Thoracic aorta (tissue), 2 donors: ENCODE data around the gene KLK1. TPM values are rescaled to one million over a fixed set of nuclear protein-coding genes. Genes with fewer than 3 reads are reported as not detected.
"Not testable (repeated sequence)": the region's sequence is repeated elsewhere in the genome, so short reads cannot be mapped to it uniquely, and the experiment has no call there.

Experiments used
- ATAC-seq: fragments of 150-250 bp; one replicate; pipeline ENCODE4 v1.8.0; 2017; ENCODE audit warnings: low read depth; ENCODE audit not compliant: insufficient number of reproducible peaks, low FRiP score
- DNase-seq: peaks from one replicate; pipeline ENCODE4 v3.0.0-alpha.2; 2020; ENCODE audit warnings: low spot score
- H3K27ac ChIP-seq, 2 donors: fragments of 200-600 bp; sonication (generic); 1 replicate in 1 of 2; 2 replicates in 1 of 2; pipeline ENCODE4 v1.5.1; 2016; ENCODE audit warnings: mild to moderate bottlenecking in 2 of 2, moderate library complexity in 2 of 2
- H3K27me3 ChIP-seq: fragments of 200-600 bp; sonication (generic); replicated peaks from 2 replicates; pipeline ENCODE4 v1.6.0; 2016; ENCODE audit warnings: mild to moderate bottlenecking; ENCODE audit not compliant: insufficient read depth
- H3K36me3 ChIP-seq: fragments of 200-600 bp; sonication (generic); one replicate; pipeline ENCODE4 v1.5.1; 2016
- H3K4me1 ChIP-seq, 2 donors: fragments of 200-600 bp; sonication (generic); 1 replicate in 1 of 2; 2 replicates in 1 of 2; pipeline versions ENCODE4 v1.5.1 to v1.6.0; 2016; ENCODE audit warnings: low read depth in 2 of 2, mild to moderate bottlenecking in 1 of 2; ENCODE audit not compliant: control insufficient read depth in 1 of 2
- H3K4me3 ChIP-seq: fragments of 200-600 bp; sonication (generic); 2 replicates; pipeline ENCODE4 v1.5.1; 2016; ENCODE audit warnings: mild to moderate bottlenecking
- H3K9me3 ChIP-seq: fragments of 200-600 bp; sonication (generic); 2 replicates; pipeline ENCODE4 v1.5.1; 2016
- CTCF ChIP-seq: fragments of 200-600 bp; sonication (generic); IDR thresholded peaks from one replicate; pipeline ENCODE4 v1.5.1; 2019; ENCODE audit warnings: antibody characterized with exemption
- total RNA-seq, 2 donors: library from RNA; depleted of rRNA; stranded (reverse); fragments of >200 nt; gene quantifications; one replicate each; pipeline versions ENCODE4 v1.1.0 to v1.2.3, GENCODE V29; 2016

The KLK1 gene
- total RNA-seq, 2 donors from 2014 or later: not detected

DNA sequence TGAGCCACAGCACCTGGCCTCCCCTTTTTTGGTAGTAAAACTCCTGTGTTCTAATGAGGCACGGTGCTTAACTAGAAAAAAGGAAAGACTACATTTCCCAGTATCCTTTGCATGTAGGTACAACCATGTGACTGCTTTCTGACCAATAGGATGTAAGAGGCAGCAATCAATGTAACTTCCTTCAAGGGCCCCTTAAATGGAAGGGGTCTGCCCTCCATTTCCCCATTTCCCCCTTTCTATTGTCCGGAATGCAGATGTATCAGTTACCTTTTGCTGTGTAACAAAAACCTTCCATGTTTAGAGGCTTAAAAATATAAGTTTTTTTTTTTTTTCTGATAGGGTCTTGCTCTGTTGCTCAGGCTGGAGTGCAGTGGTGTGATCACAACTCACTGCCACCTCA lies 51.1 kb downstream of the KLK1 start:
- Histone ChIP-seq H3K4me1 (no peaks in the 10 kb centered on the region), H3K27me3 (no peaks in the 10 kb centered on the region), H3K36me3 (no peaks in the 10 kb centered on the region), H3K9me3 (peaks cover 9% of the 10 kb centered on the region), H3K27ac (no peak overlapping the region), H3K4me3 (no peak overlapping the region)
- TF ChIP-seq CTCF: no peak
- DNase-seq (no peak), ATAC-seq (no peak)

- H3K4me3 ChIP-seq: no peak overlapping the region
- H3K27ac ChIP-seq: no peak overlapping the region
- no peaks in the 10 kb centered on the region for H3K4me1 ChIP-seq
- no peaks in the 10 kb centered on the region for H3K36me3 ChIP-seq
- DNase-seq (no peak), ATAC-seq (no peak)
- no peak for TF ChIP-seq CTCF
- H3K27me3 ChIP-seq: no peaks in the 10 kb centered on the region
- peaks cover 2% of the 10 kb centered on the region for H3K9me3 ChIP-seq
Measured at GRCh38 chr19:50770888-50771287, 52.7 kb downstream of the KLK1 start.

- not testable (repeated sequence) for H3K27ac ChIP-seq, H3K9me3 ChIP-seq, H3K27me3 ChIP-seq, H3K4me1 ChIP-seq, H3K36me3 ChIP-seq, H3K4me3 ChIP-seq, ATAC-seq, DNase-seq
Measured at GRCh38 chr19:50770164-50770563, 53.4 kb downstream of the KLK1 start, which contains the start of gene GPR32. GPR32 (plus strand) TSS chr19:50770464; CDS start chr19:50770601, 137 bp downstream.

Other genes starting within 250 kb of the KLK1 start
- not detected for gene SYT3, start 183.9 kb downstream of the KLK1 start, total RNA-seq
- gene C19orf81, start 174.3 kb downstream of the KLK1 start, total RNA-seq: not detected
- gene SHANK1, start 104.0 kb downstream of the KLK1 start, total RNA-seq: 1 to 10 TPM in 1 of 2 donors, under 1 TPM in 1; 0.28 to 1.6 TPM
- gene CLEC11A, start 100.4 kb downstream of the KLK1 start, total RNA-seq: 10 to 100 TPM; 10.5 to 35.3 TPM
- gene GPR32, start 53.3 kb downstream of the KLK1 start, total RNA-seq: not detected
- gene ACP4, start 33.4 kb downstream of the KLK1 start, total RNA-seq: not detected
- not detected for gene KLK15, start 9.8 kb upstream of the KLK1 start, total RNA-seq
- gene KLK3, start 31.1 kb upstream of the KLK1 start, total RNA-seq: not detected
- gene KLK2, start 49.7 kb upstream of the KLK1 start, total RNA-seq: not detected
- gene KLK4, start 87.6 kb upstream of the KLK1 start, total RNA-seq: not detected
- not detected for gene KLK5, start 129.3 kb upstream of the KLK1 start, total RNA-seq
- gene KLK6, start 145.8 kb upstream of the KLK1 start, total RNA-seq: not detected
- gene KLK7, start 160.1 kb upstream of the KLK1 start, total RNA-seq: not detected
- gene KLK8, start 177.8 kb upstream of the KLK1 start, total RNA-seq: not detected
- gene KLK10, start 195.9 kb upstream of the KLK1 start, total RNA-seq: not detected
- under 1 TPM in 1 of 2 donors, not detected in 1; 0.85 TPM for gene KLK11, start 202.8 kb upstream of the KLK1 start, total RNA-seq
- gene KLK12, start 211.2 kb upstream of the KLK1 start, total RNA-seq: not detected
- gene KLK13, start 241.3 kb upstream of the KLK1 start, total RNA-seq: not detected